ENCODE results near the gene TDG.
"Not testable (repeated sequence)": the region's sequence is repeated elsewhere in the genome, so short reads cannot be mapped to it uniquely, and the experiment has no call there.

TDG gene

DNA sequence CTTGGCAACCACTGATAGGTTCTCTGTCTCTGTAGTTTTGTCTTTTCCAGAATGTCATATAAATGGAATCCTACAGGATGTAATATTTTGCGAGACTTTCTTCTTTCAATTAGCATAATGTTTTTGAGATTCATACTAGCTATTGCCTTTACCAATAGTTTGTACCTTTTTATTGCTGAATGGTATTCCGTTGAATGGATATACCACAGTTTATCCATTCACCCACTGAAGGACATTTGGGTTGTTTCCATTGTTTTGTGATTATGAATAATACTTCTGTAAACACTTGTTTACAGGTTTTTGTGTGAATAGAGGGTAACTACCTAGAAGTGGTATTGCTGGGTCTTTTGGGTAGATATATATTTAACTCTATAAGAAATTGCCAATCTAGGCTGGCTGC, 58.0 kb downstream of the TDG start:
- DNase-seq: no peak

DNA sequence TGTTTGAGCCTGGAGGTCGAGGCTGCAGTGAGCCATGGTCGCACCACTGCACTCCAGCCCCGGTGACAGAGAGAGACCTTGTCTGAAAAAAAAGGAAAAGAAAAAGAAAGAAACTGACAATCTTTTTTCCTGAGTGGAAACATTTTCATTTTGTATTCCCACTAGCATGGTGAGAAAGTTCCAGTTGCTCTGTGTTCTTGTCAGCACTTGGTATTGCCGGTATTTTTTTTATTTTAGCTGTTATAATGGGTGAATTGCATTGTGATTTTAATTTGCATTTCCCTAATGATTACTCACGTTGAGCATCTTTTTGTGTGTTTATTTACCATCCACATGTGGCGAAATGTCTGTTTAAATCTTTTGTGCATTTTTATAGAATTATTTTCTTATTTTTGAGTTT, 58.7 kb downstream of the TDG start:
- DNase-seq: no peak

DNA sequence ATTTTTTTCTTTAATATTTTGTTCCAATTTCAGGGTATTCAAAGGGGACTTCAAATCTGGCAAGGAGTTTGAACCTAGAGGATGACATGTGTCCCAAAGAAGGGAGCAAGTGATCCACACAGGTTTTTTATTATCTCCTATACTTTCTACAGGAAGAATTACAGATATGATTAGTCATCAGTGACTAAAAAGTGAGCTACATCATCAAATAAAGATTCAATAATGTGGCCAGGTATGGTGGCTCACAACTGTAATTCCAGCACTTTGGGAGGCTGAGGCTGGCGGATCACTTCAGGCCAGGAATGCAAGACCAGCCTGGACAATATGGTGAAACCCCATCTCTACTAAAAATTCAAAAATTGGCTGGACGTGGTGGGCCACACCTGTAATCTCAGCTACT, 60.1 kb downstream of the TDG start:
- peak; percentile 1 for DNase-seq

DNA sequence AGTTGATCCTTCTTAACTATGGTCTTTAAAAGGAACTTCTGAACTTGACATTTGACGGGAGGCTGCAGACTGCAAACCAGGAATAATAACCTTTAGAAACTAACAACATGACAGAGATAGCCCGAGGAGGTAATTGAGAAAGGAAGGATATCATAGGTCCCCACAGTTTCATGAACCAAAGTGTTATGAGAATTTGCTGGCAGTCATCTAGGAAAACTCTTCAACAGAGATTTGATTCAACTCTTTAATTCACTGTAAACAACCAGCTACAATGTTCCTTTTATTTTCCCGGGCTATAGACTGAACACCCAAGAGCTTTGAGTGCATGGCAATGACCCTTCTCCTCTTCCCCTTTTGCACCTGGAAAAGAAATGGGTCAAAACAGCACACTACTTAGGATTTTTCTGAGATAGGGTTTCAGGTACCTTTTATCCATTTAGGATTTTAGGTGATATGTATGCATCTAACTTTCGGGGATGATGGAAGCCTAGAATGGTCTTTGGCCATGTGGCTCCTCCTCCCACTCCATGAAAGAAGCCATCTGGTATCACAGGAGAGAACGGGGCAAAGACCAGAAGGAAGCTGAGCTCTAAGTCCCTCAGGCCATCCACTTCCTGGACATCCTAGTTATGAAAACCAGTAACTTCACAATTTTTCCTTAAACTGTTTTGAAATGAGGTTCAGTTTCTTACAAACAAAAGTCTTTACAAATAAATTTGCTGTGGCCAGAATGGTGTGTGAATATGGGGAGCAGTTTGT, 61.3 kb downstream of the TDG start:
- DNase-seq: no peak

DNA sequence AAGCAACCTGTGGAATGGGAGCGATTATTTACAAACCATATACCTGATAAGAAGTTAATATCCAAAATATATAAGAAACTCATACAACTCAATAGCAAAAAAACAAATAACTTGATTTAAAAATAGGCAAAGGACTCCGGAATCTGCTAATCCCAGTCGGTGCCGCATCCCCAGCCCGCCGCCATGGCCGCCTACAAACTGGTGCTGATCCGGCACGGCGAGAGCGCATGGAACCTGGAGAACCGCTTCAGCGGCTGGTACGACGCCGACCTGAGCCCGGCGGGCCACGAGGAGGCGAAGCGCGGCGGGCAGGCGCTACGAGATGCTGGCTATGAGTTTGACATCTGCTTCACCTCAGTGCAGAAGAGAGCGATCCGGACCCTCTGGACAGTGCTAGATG, 64.9 kb downstream of the TDG start:
- not testable (repeated sequence) for DNase-seq

DNA sequence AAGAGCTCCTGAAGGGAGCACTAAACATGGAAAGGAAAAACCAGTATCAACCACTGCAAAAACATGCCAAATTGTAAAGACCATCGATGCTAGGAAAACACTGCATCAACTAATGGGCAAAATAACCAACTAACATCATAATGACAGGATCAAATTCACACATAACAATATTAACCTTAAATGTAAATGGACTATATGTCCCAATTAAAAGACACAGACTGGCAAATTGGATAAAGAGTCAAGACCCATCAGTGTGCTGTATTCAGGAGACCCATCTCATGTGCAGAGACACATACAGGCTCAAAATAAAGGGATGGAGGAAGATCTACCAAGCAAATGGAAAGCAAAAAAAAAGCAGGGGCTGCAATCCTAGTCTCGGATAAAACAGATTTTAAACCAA, 70.5 kb downstream of the TDG start:
- not testable (repeated sequence) for DNase-seq

Measured in HCEC 1CT (cell line).